ENCODE measurements around the gene TIRAP. TPM values are rescaled to one million over a fixed set of nuclear protein-coding genes. Genes with fewer than 3 reads are reported as not detected.
A peak's percentile ranks its signal among the peaks of the same experiment; 100 is the strongest.

Gene TIRAP
- total and polyA plus RNA-seq, 9 of the 15 experiments (the other 6 are each of a cell fraction or from before 2014, with no cell fraction given) = 0.60 to 8.7 (median 3.7) TPM

GRCh38 chr11:126303623-126304456, 20.9 kb downstream of the TIRAP start, which contains the start of gene DCPS (continued):
- TF ChIP-seq ATF6 (CRISPR knock-in tag; IDR thresholded peaks at IDR 0.05) (peak; percentile 91), E2F1 (CRISPR knock-in tag; IDR thresholded peaks at IDR 0.05) (peak; percentile 76), HMGXB4 (CRISPR knock-in tag; IDR thresholded peaks at IDR 0.05) (peak; percentile 65; the same call in 1 of the 2 replicates), ZNF766 (CRISPR knock-in tag; conservative IDR thresholded peaks at IDR 0.05) (0 out of 2 replicates have a peak, but pooled peaks have one; percentile 24), STAT6 (CRISPR knock-in tag; IDR thresholded peaks at IDR 0.05) (peak; percentile 82; the same call in 1 of the 2 replicates), RCOR1 (IDR thresholded peaks at IDR 0.05; ENCODE audit: borderline replicate concordance in 1 of 2, low read depth in 2 of 2, low read length in 2 of 2) (peak in 1 of 2 experiments; percentile 60; a peak in 1 of 4 replicates), HEY1 (CRISPR knock-in tag; IDR thresholded peaks at IDR 0.05; ENCODE audit: borderline replicate concordance) (no peak), MTA3 (IDR thresholded peaks at IDR 0.05; ENCODE audit: borderline replicate concordance) (peak; percentile 81), RBFOX2 (IDR thresholded peaks at IDR 0.05; ENCODE audit: low read depth, low read length) (peak; percentile 100), ZNF408 (CRISPR knock-in tag; IDR thresholded peaks at IDR 0.05; ENCODE audit: low read depth) (no peak), PML (IDR thresholded peaks at IDR 0.05; ENCODE audit: low read length) (peak; percentile 64), RBM22 (IDR thresholded peaks at IDR 0.05; ENCODE audit: low read depth, low read length, poor library complexity, severe bottlenecking) (peak; percentile 72), HDAC8 (tag; IDR thresholded peaks at IDR 0.05) (0 out of 2 replicates have a peak, but pooled peaks have one; percentile 58), GATAD2A (IDR thresholded peaks at IDR 0.05) (peak; percentile 88), ZNF511 (CRISPR knock-in tag; IDR thresholded peaks at IDR 0.05) (peak; percentile 84), ZNF717 (CRISPR knock-in tag; IDR thresholded peaks at IDR 0.05) (no peak), CCNT2 (IDR thresholded peaks at IDR 0.05; ENCODE audit: borderline replicate concordance, extremely low read depth, insufficient read length, low read depth, low read length) (peak; percentile 84), SRSF3 (IDR thresholded peaks at IDR 0.05; ENCODE audit: insufficient read depth, low read length) (peak; percentile 71; the same call in 1 of the 2 replicates)

All from K562 (cell line).